Raji (cell line): ENCODE results near the gene PEX10.

Experiments
- POLR2A ChIP-seq: IDR thresholded peaks from 2 replicates; pipeline ENCODE4 v1.6.1; 2011; ENCODE audit warnings: low read depth, low read length, control low read depth; ENCODE audit not compliant: insufficient read depth

Gene PEX10

GRCh38 chr1:2378441-2378851 is 33.9 kb downstream of the PEX10 start:
- TF ChIP-seq POLR2A: no peak

- no peak for TF ChIP-seq POLR2A
These were observed 34.5 kb downstream of the PEX10 start for GRCh38 chr1:2377751-2378440.

GRCh38 chr1:2376931-2377672 is 35.3 kb downstream of the PEX10 start:
- no peak for TF ChIP-seq POLR2A

GRCh38 chr1:2376261-2376741 is 36.1 kb downstream of the PEX10 start:
- no peak for TF ChIP-seq POLR2A

GRCh38 chr1:2375923-2376260 is 36.5 kb downstream of the PEX10 start:
- TF ChIP-seq POLR2A: no peak

- no peak for TF ChIP-seq POLR2A
These were observed 37.0 kb downstream of the PEX10 start for GRCh38 chr1:2375246-2375922.

GRCh38 chr1:2374252-2375155 is 37.9 kb downstream of the PEX10 start:
- TF ChIP-seq POLR2A: no peak

- no peak for TF ChIP-seq POLR2A
These were observed 38.7 kb downstream of the PEX10 start for GRCh38 chr1:2373551-2374251.

- no peak for TF ChIP-seq POLR2A
These were observed 39.5 kb downstream of the PEX10 start for GRCh38 chr1:2372551-2373490.

GRCh38 chr1:2368053-2368744 is 44.2 kb downstream of the PEX10 start:
- no peak for TF ChIP-seq POLR2A

- TF ChIP-seq POLR2A: no peak
These were observed 48.4 kb downstream of the PEX10 start for GRCh38 chr1:2363847-2364513.
